Measurements from ENCODE around the gene TAS2R4.
"Not testable (repeated sequence)": the region's sequence is repeated elsewhere in the genome, so short reads cannot be mapped to it uniquely, and the experiment has no call there.

GRCh38 chr7:141751904-141752303, 24.6 kb upstream of the TAS2R4 start:
- TF ChIP-seq CTCF (IDR thresholded peaks at IDR 0.05); POLR2AphosphoS5 (IDR thresholded peaks at IDR 0.05; ENCODE audit: low read depth, low read length); CHD2 (IDR thresholded peaks at IDR 0.05; ENCODE audit: low read length, partially characterized antibody); EZH2phosphoT487 (IDR thresholded peaks at IDR 0.05; ENCODE audit: borderline replicate concordance, low read depth): not testable (repeated sequence)
